Measurements from ENCODE around the gene DLX2.

DNA sequence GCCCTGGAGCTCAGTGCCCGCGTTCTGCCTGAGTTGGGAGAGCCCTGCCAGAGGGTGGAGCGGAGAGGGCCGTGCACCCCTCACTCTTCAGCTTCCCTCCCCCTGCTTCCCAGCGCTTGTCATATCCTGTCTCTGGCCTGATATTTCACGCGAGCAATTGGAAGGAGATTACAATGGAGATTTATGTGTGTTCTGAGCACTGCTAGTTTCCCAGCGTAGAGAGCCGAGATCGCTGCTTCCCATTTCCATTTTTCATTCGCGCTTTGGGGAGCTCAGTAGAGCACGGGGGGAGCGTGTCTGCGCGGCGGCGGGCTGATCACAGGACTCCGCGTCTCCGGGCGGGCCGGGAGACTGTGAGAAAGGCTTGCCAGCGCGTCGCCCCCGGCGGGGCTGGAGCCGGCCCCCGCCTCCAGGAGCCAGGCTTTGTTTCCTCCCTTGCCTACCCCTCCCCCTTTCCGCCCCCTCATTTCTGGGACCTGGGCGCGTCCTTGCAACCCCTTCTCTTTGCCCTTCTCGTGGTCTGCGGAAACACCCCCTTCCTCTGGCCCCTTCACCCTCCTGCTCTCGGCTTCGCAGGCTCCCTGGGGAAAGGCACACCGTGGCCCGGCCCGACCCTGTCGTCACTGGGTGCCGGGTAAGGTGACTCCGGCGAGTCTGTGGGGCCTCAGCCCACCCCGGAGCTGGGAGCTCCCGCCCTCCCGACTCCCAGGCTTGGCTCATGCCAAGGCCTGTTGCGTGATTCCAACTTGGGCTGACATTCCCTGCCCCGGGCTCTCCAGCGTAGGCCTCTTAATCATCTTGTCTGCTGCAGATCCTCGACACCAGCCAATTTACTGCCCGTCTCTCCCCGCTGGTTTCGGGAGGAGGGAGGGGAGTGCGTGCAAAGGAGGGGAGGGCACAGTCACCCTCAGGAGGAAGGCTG lies 5.8 kb downstream of the DLX2 start:
- TF ChIP-seq, protein P1, sequence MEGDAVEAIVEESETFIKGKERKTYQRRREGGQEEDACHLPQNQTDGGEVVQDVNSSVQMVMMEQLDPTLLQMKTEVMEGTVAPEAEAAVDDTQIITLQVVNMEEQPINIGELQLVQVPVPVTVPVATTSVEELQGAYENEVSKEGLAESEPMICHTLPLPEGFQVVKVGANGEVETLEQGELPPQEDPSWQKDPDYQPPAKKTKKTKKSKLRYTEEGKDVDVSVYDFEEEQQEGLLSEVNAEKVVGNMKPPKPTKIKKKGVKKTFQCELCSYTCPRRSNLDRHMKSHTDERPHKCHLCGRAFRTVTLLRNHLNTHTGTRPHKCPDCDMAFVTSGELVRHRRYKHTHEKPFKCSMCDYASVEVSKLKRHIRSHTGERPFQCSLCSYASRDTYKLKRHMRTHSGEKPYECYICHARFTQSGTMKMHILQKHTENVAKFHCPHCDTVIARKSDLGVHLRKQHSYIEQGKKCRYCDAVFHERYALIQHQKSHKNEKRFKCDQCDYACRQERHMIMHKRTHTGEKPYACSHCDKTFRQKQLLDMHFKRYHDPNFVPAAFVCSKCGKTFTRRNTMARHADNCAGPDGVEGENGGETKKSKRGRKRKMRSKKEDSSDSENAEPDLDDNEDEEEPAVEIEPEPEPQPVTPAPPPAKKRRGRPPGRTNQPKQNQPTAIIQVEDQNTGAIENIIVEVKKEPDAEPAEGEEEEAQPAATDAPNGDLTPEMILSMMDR (IDR thresholded peaks at IDR 0.05) = no peak
- TF ChIP-seq POLR2AphosphoS5 (IDR thresholded peaks at IDR 0.05; ENCODE audit: low read depth, low read length) (no peak), SIN3A (IDR thresholded peaks at IDR 0.05; ENCODE audit: borderline replicate concordance, insufficient read depth, low read depth, low read length) (no peak; the same call in 1 of the 2 replicates)
- TF ChIP-seq, protein P2, sequence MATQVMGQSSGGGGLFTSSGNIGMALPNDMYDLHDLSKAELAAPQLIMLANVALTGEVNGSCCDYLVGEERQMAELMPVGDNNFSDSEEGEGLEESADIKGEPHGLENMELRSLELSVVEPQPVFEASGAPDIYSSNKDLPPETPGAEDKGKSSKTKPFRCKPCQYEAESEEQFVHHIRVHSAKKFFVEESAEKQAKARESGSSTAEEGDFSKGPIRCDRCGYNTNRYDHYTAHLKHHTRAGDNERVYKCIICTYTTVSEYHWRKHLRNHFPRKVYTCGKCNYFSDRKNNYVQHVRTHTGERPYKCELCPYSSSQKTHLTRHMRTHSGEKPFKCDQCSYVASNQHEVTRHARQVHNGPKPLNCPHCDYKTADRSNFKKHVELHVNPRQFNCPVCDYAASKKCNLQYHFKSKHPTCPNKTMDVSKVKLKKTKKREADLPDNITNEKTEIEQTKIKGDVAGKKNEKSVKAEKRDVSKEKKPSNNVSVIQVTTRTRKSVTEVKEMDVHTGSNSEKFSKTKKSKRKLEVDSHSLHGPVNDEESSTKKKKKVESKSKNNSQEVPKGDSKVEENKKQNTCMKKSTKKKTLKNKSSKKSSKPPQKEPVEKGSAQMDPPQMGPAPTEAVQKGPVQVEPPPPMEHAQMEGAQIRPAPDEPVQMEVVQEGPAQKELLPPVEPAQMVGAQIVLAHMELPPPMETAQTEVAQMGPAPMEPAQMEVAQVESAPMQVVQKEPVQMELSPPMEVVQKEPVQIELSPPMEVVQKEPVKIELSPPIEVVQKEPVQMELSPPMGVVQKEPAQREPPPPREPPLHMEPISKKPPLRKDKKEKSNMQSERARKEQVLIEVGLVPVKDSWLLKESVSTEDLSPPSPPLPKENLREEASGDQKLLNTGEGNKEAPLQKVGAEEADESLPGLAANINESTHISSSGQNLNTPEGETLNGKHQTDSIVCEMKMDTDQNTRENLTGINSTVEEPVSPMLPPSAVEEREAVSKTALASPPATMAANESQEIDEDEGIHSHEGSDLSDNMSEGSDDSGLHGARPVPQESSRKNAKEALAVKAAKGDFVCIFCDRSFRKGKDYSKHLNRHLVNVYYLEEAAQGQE (IDR thresholded peaks at IDR 0.05; ENCODE audit: insufficient read depth in 1 of 2, low read depth in 2 of 2, low read length in 1 of 2) = no peak
